HG03469 (cell line): ENCODE results near the gene PSMB5.
A peak's percentile ranks its signal among the peaks of the same experiment; 100 is the strongest.

Experiments used
- ATAC-seq: cut with Tn5 transposase; IDR thresholded peaks from one replicate; pipeline ENCODE4 v1.9.1; 2021; ENCODE audit warnings: mild to moderate bottlenecking, moderate library complexity, moderate number of reproducible peaks; ENCODE audit not compliant: unreplicated experiment

PSMB5 gene

GRCh38 chr14:23034498-23035302, at the start of gene PSMB5:
Gene PSMB5 (minus strand): TSS chr14:23034900. CDS start chr14:23034881, 19 bp downstream.
- ATAC-seq = peak; percentile 81

GRCh38 chr14:23080474-23080873, 45.8 kb upstream of the PSMB5 start:
- no peak for ATAC-seq

- ATAC-seq = no peak
These were observed 45.0 kb upstream of the PSMB5 start for GRCh38 chr14:23079716-23080115.

GRCh38 chr14:23078692-23079116, 44.0 kb upstream of the PSMB5 start:
- ATAC-seq = no peak

GRCh38 chr14:23077962-23078361, 43.3 kb upstream of the PSMB5 start:
- ATAC-seq = no peak

GRCh38 chr14:23076785-23077408, 42.2 kb upstream of the PSMB5 start:
- no peak for ATAC-seq

- no peak for ATAC-seq
These were observed 40.2 kb upstream of the PSMB5 start for GRCh38 chr14:23074906-23075305.

GRCh38 chr14:23071921-23072539, 37.3 kb upstream of the PSMB5 start:
- ATAC-seq = no peak

- ATAC-seq = peak; percentile 63
These were observed 36.7 kb upstream of the PSMB5 start for GRCh38 chr14:23071244-23071920.

GRCh38 chr14:23070262-23071129, 35.8 kb upstream of the PSMB5 start:
- ATAC-seq = no peak

GRCh38 chr14:23069413-23069806, 34.7 kb upstream of the PSMB5 start:
- ATAC-seq = no peak

GRCh38 chr14:23068789-23069412, 34.2 kb upstream of the PSMB5 start:
- ATAC-seq = peak; percentile 63

GRCh38 chr14:23067847-23068788, 33.4 kb upstream of the PSMB5 start:
- ATAC-seq = no peak

- ATAC-seq = no peak
These were observed 32.4 kb upstream of the PSMB5 start for GRCh38 chr14:23066855-23067744.

- ATAC-seq = no peak
These were observed 31.7 kb upstream of the PSMB5 start for GRCh38 chr14:23066368-23066767.

GRCh38 chr14:23063601-23064000, 28.9 kb upstream of the PSMB5 start:
- ATAC-seq = no peak

- no peak for ATAC-seq
These were observed 27.3 kb upstream of the PSMB5 start for GRCh38 chr14:23062002-23062401.
